Measurements from ENCODE around the gene F5.

Gene F5

DNA sequence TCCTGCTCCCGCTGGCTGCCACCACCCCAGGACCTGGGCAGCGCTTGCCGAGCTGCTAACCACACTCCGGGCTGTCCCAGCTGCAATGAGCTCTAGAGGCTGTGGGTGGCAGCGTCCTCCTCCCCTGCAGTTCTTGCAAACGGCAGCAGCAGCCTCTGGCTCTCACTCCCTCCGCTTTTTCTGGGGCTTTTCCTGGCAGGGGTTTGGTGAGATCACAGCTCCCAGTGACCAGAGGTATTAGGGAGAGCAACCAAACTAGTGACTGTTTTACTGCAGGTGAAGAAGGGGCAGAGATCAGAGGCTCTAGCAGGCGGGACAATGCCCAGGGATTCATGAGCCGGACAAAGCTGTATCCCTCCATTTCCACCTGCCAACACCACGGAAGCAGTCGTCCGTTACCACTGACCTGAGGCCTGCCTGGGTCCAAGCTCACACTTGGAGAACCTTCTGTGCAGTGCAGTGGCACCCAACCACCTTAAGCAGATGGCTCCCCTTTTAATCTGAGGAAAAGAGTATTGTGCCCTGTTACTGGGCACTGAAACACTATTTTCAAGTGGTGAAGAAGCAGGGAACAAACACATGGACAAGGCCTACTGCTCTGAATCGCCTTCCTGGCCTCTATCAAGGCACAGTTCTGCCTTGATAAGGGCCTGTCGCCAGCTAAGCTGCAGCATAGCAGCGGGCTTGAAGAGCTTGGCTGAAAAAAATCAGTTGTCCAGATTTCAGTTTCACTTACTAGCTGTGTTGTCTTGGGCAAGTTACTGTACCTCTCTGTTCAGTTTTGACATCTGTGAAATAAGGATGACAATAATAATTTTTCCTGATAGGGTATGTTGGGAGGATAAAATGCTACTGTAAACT, at the start of gene F5:
Gene F5, minus strand, starts transcription at position 87 of the 861 bp plus-strand sequence. CDS start 95 bp downstream, outside the sequence.
- no peak for FAIRE-seq

DNA sequence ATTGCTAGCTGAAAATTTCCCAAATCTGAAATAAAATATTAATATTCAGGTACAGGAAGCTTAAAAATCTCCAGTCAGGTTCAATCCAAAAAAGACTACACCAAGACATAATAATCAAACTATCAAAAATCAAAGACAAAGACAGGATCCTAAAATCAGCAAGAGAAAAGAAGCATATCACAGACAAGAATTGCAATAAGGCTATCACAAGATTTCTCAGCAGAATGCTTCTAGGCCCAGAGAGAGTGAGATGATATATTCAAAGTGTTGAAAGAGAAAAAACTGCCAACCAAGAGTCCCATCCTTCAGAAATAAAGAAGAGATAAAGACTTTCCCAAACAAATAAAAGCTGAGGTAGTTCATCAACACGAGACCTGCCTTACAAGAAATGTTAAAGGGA, 48.6 kb upstream of the F5 start:
- FAIRE-seq = no peak

DNA sequence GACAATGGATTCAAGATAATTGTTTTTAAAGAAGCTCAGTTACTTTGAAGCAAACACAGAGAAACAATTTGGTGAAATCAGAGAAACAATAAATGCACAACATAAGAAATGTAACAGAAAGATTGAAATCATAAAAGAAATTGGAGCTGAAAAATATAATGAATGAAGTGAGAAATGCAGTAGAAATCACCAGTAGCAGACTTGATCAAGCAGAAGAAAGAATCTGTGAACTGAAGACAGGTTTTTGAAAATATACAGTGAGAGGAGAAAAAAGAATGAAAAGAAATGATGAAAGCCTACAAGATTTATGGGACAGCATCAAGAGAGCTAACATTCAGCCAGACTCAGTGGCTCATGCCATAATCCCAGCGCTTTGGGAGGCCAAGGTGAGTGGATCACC, 47.9 kb upstream of the F5 start:
- FAIRE-seq = no peak

DNA sequence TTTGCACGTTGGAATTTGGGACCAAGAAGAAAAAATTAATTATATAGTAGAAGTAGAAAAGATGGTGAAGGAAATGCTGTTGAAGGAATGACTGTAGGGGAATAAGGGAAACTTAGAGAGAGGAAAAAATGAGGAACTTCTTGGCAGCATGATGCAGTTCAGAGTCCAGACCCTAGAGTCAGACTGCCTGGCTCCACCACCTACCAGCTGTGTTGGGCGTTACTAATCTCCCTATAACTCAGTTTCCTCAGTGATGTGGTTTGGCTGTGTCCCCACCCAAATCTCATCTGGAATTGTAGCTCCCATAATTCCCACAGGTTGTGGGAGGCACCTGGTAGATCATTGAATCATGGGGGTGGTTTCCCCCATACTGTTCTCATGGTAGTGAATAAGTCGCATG, 45.0 kb upstream of the F5 start:
- no peak for FAIRE-seq

DNA sequence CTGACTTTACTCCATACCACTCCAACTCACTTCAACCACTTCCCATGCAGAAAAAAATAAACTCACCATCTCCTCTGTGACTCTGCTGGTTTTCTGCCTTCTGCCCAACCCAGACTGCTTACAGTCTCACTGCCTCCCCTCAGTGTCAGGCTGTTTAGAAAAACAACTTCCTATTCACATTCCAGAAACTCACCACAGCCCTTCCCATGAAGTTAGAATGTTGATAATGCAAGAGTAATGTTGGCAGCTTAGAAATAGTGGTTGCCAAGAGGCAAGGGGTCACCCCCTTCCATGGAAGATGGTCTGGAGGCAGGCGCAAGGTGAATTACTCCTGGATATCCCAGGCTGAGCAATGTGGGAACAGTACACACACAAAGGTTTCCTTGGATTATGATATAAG, 43.7 kb upstream of the F5 start, which contains the start of gene SELP:
Gene SELP, minus strand, starts transcription at position 119 of the 400 bp plus-strand sequence. Its CDS starts 50 bp downstream, at position 69.
- no peak for FAIRE-seq

DNA sequence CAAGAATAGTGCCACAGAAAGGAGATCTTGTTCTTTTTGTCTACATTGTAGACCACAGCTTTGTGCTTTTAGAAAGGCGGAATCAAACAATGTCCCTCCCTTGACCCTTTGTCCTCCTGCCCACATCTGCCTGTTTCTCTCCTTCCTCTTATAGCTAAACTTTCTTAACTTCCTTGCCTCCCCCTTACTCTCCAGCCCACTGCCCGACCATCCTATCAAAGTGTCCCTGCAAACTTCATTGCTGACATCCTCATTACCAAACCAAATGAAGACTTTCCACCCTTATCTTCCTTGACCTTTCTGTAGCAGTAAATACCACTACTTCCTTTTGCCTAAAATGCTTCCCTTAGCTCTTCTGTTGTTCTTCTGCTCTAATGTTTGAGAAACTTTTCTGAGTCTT, 38.6 kb upstream of the F5 start:
- no peak for FAIRE-seq

DNA sequence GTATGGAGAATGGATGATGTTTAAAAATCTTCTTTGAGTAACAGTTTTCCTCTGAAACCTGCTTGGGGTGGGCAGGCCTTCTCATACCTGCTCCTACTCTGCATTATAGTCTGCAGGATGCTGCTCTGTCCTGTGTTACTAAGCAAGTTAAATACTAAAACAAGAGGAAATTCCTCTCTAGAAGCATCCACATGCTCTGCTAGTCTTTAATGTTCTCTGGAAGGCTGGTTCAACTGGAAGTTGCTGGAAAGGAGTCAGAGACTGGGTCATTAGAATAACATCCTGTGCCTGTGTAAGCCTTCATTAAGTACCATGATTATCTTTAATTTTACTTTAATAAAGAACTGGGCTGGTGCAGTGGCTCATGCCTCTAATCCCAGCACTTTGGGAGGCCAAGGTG, 37.8 kb upstream of the F5 start:
- FAIRE-seq = no peak

DNA sequence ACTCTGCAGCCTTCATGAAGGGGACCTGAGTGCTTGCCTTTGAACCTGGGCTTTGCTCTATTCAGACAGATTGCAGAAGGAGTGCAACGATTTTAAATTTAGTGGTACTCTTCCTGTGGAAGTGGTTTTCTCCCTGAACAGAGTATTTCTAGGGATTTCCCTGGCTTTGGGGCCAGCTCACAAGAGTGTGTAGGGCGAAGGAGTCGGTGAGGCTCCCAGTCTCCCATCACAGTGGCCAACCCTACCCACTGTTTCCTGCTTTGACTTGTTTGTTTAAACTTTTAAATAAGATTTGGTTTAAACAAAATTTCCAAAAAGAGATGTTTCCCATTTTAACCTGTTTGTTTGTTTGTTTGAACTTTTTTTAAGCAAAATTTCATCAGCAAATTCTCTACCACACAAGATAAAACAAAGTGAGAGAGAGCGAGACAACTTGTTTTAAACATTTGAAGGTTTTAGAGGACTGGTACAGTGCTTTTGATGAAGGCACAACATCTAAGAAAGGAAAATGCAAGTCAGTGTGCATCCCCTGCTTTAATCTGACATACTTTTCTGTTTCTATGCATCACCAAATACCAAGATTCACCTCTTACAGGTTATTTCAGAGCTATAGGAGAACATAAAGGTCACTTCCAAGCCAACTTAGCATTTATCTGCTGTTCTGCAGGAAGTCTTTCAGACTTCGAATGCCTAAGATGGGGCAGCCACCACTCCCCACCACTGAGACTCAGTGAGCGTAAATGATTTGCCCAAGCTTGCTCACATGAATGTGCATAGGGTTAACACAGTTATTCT, 37.0 kb upstream of the F5 start:
- no peak for FAIRE-seq

DNA sequence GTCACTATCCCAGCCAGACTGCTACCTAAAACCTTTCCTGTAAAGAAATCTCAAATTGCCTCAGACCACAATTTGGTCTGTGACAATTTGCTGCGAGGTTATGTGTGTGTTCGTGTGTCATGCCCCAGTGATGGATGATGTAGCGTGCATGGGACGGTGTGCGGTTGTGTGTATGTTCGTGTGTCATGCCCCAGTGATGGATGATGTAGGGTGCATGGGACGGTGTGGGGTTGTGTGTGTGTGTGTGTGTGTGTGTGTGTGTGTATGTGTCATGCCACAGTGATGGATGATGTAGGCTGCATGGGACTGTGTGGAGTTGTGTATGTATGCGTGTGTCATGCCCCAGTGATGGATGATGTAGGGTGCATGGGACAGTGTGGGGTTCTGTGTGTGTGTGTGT, 34.3 kb upstream of the F5 start:
- FAIRE-seq = no peak

DNA sequence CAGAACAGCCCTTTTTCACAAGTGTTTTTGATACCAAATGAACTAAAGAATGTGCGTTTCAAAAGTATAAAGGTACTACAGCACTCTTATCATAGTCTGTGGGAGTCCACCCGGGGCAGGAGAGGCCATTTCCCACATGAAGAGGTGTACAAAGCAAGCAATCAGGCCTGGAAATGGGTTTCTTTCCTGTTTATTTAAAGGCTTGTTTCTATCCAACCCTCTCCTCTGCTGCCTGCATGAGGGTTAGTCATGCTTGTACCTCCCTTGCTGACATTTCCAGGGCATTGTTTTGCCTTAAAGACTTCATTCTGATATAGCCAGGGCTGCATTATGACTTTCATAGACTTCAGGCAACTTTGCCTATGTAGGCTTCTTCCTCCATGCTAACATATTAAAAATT, 32.1 kb upstream of the F5 start:
- no peak for FAIRE-seq

DNA sequence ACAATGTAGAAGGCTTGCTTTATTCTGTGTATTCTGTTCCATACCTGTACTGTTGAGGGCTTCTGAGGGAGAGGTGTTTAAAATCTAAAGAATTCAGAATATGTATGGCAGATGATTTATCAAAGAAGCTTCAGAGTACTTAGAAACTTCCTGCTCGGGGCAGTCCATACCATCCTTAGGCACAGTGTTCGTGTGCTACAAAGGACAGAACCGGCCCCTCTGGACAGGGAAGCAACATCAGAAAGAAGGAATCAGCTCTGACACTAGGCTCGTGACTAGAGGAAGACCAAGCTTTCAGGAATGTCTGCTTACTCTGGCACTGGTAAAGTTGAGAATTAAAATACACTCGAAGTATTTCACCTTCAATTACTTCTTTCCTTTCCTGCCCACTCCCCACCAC, 29.5 kb upstream of the F5 start:
- FAIRE-seq = no peak

DNA sequence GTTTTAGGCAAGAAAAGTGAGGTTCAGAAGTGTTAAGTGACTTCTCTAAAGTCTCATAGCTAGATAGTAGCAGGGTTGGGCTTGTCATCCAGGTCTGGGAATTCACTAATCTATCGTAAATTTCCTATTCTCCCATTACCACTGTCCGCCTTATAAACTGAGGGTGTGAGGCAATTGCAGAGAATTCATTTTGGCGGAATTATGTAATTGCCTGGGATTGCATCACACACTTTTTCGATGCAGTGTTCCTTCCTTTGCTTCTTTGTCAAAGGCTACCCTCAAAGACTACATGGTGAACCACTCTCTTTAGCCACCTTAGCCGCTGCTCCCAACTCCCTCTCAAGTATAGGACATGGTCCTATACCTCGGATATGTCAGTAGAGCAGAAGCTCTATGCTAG, 24.6 kb upstream of the F5 start:
- FAIRE-seq = no peak

DNA sequence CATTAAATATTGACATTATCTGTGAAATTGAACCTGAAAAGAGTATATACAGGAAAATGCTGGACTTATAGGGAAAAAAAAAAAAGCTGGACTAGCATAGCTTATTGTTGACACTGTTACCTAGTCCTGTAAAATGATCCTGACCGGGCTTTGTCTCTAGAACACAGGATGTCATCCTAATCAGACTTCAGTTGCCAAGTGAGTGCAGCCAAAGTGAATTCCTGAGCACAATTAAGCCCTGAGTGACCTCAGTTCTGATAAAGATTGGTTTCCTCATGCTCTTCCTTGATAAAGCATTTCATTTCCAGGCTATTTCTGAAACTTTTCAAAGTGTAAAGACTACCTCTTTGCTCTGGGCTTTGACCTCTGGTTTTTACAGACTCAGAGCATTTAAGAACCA, 23.8 kb upstream of the F5 start:
- FAIRE-seq = no peak

DNA sequence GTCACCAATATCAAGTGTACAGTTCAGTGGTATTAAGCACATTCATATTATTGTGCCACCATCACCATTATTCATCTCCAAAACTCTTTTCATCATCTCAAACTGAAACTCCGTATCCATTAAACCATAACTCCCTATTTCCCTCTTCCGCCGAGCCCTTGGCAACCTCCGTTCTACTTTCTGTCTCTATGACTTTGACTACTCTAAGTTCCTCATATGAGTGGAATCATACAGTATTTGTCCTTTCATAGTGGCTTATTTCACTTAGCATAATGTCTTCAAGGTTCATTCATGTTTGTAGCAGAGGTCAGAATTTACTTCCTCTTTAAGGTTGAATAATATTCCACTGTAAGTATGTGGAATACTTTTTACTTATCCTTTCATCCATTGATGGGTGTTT, 21.9 kb upstream of the F5 start:
- FAIRE-seq = no peak

DNA sequence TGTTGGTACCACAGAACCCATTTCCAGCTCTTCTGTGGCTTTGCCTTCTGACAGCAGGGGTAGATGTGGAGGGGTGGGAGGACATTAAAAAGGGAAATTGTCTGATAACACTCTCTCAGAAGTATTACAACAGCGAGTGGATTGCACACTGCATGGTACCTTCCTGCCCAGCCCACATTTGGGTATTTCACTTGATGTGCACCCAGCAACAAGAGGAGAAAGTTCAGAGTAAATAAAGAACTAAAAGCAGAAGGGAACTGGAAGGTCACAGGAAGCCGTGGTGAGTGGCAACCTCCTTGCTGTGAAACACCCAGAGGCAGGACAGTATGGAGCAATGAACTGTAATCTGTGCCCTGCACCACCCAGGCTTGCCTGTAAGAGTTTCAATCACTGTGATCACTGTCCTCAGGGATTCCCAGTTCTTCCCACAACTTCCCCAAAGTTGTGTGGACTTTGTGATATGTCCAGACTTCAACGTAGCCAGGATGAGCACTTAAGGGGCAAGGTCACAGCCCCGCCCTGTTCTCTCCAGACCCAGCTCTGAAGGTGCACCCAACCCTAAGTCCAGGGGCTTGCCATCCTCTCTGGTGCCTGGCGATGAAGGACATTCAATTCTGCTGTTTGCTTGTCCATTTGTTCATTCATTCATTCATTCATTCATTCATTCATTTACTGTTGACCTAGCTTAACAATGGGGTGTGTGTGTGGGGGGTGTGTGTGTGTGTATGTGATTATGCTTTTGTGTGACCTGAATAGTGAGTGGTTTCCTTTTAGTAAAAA, 18.7 kb upstream of the F5 start:
- FAIRE-seq = no peak

DNA sequence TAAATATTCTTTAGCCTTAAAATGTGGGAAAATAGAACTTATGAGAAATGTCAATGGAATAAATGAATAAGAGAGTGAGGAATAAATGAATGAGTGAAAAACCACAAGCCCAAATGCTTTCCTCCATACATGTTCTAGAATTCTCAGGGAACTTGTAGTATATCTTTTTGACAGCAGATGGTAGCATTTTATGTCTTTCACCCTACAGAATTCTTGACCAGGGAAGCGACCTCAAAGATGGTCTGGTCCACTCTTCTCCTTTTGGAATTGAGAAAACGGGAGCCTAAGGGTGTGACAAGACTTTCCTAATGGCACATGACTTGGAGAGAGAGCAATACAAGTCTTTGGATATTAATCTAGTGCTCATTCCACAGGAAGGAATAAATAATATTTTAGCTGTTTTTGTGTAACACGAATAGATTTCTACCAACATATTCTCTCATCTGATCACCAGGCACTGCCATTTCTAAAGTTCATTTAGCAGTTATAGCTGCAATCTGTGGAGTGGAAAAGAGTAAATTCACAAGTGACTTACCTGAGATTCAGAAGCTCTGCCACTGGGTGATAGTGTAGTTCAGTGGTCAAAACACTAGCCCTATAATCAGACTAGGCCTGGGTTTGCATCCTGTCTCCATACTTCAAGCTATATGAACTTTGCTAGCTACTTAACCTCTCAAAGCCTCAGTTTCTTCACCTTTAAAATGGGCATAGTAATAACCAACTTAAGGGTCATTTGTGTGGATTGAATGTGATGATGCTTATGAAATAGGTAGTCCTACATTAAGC, 15.0 kb upstream of the F5 start:
- FAIRE-seq = no peak

DNA sequence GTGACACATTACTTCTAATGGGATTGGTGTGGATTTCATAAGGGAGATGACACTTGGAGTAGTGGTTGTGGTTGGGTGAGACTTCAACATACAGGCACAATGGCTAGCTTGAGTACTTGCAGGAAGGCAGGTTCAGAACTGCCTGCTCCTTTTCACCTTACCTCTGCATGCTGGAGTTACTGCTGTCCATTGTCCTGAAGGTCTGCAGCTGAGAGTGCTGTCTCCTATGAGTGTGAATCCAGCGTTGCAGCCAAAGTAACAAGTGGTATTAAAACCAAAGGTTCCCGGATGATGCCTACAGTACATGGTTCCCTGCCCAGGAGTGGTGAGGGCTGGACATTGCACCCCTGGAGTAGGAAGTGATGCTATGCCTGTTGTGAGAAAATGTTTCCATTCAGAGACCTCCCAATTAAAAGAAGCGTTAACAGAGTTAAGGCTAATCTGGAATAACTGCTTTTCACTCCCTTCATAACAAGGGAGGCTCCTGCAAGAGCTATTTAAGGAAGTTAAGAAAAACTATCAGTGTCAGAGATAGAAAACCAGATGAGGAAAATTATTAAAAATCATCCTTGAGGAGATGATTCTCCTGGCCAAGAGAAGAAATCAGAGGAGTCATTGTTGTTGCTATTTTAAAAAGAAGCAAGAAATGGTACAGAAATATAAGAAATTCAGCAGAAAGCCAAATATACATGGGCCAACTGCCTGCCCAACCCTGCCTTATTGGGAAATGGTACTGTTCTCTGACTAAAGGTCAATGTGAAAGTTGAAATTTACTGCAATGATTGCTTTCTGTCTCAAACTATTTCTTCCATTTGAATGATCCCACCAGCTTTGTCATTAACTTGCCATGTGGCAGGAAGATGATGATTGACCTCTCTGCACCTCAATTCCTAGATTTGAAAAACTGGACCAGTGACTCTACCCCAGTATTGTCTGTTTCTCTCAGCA, 9.8 kb upstream of the F5 start:
- no peak for FAIRE-seq

DNA sequence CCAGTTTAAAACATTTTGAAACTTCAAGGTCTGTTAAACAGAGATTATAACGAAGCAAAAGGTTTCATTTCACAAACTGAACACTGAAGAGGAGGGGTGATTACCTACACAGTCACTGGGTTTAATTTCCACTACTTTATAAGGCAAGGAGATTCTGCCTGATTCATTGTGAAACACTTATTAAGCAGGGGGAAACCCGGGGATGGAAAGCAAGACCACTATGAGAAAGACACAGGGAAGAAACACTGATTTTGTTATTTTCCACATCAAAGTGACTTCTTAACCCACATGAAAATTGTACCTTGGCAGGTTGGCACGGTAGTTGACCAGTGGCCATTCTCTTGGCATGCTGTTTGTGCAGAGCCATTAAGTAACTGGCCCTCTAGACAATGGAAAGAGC, 8.1 kb upstream of the F5 start:
- FAIRE-seq = no peak

DNA sequence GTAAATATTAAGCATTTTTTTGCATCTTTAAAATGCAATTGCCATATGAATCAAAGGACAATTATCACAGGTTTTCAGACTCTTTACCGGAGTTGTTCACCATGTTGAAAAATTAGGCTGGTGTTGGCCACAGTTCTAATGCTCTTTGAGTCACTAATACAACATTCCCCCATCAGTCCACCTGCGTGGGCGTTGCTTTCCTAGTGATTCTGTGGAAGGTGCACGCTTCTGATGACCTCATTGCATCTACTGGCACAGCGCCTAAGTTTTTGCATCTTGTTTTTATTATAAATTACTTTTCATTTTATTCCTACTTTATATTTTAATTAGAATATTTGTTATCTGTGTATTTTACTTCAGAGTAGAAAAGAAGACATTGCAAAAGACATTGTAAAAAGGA, 4.7 kb upstream of the F5 start:
- FAIRE-seq = no peak

DNA sequence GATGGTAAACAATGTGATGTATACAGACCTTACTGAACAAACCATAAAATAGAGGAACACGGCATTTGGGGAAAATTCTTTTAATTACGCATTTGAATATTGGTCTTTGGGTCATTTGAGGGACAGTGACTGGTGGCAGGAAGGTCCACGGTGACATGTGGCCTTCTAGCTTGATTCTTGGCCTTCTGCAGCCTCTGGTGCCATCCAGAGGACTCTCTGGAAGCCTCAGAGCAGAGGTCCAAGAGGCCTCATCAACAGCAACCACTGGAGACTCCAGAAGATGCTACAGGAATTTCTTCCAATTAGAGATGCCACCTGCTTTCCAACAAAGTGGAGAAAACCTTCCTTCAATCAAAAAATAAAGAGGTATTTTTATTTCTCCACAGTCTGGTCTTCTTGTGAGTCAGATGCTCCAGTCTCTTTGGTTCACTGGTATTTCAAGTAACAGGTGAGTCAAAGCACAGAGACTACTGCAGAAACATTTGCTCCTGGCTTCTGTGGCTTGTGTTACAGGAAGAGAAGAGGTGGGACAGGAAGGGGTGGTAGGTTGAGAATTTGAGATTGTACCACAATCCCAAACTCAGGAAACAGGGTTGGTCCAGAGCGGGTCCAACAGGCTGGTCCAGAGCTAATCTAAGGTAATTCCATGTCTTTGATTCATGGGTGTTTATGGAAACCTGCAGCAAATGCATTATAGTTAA, 2.7 kb upstream of the F5 start:
- FAIRE-seq = no peak

DNA sequence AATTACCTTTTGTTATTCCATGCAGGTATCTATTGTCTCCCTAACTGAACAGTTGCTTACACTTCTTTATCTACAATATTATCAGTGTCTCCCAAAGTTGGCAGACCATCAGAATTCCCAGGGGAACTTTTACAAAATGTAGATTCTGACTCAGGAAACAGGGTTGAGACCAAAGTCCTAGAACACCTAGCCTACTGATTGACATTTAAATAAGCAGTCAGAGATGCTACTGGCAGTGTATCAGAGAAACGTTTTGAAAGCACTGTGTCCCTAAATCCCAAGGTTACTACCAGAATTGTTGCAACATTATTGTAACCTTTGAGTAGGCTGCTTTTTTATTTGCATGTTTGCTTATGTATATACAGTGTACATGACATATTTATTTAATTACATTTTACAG, 1.8 kb upstream of the F5 start:
- no peak for FAIRE-seq
